SK-N-SH treated with all-trans-retinoic acid at 6 μM for 48 hours (cell line): ENCODE results near the gene PABPN1L.

Experiments used
- BACH2 ChIP-seq: fragments of 250-450 bp; sonication (Bioruptor Pico); IDR thresholded peaks from 2 replicates; pipeline ENCODE4 v1.9.0; 2021; ENCODE audit warnings: mild to moderate bottlenecking, borderline replicate concordance
- CSDC2 ChIP-seq: fragments of 250-450 bp; sonication (Bioruptor Pico); IDR thresholded peaks from 2 replicates; pipeline ENCODE4 v1.5.0; 2020; ENCODE audit warnings: mild to moderate bottlenecking, moderate library complexity

DNA sequence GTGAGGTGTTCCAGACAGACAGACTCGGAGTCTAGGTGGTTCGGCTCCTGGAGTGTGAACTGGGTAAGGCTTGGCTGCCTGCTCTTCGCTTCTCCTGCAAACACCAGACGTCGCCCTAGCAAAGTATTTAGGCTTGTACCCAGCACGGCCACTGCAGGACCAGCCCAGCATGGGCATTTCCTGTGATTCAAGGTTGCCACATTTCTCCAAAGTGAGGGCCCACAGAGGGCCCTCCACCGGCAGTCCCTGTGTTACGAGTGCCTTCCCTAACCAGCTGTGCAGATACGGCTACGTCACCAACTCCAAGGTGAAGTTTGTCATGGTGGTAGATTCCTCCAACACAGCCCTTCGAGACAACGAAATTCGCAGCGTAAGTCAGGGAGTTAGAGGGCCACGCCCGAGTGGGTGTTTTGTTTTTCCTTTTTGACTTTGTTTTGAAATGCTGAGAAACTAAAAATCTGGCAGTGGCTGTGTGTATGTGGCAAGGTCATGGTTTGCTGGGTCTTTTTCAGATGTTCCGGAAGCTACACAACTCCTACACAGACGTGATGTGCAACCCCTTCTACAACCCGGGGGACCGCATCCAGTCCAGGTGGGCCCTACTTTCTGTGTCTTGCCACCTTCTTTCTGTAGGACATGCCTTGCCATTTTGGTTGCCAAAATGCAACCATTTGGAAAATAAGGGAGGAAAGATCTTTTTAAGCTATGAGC lies 6.9 kb downstream of the PABPN1L start:
- TF ChIP-seq BACH2 (no peak), CSDC2 (CRISPR knock-in tag) (no peak)
